NB4 (cell line): ENCODE measurements around the gene MORC1.

Source experiments
- DNase-seq: peaks from one replicate; pipeline ENCODE4 v3.0.0; 2010; ENCODE audit warnings: low read depth
- H3K4me3 ChIP-seq: one replicate; pipeline ENCODE4 v1.5.1; 2011; ENCODE audit warnings: mild to moderate bottlenecking, low read depth, low read length, moderate library complexity
- MYC ChIP-seq: IDR thresholded peaks from 2 replicates; pipeline ENCODE4 v1.6.1; 2011; ENCODE audit warnings: low read depth, low read length
- POLR2A ChIP-seq: IDR thresholded peaks from 2 replicates; pipeline ENCODE4 v1.6.1; 2011; ENCODE audit warnings: mild to moderate bottlenecking; ENCODE audit not compliant: insufficient read length; ENCODE audit errors: extremely low read depth
- TF ChIP-seq, protein P1 (sequence below): IDR thresholded peaks from one replicate; pipeline ENCODE4 v1.5.1; 2012; ENCODE audit warnings: low read depth, low read length
- TF ChIP-seq, protein P2 (sequence below): IDR thresholded peaks from 2 replicates; pipeline ENCODE4 v1.6.1; 2011; ENCODE audit warnings: low read depth, low read length

MORC1 gene

DNA sequence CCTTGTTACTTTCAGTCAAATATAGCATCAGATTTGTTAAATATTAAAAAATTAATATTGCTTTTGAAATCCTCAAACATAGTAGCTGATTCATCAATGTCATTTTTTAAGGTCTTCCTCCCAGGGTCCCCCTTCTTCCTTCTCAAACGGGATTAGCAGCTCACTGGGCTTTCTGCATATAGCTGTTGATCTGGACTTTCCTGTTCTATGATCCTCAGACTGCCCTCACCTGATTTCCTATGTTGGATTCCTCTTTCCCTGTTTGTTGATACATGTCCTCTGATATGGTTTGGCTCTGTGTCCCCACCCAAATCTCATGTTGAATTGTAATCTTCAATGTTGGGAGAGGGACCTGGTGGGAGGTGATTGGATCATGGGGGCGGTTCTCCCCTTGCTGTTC lies 170.1 kb downstream of the MORC1 start:
- no peak overlapping the region for H3K4me3 ChIP-seq
- TF ChIP-seq, protein P1, sequence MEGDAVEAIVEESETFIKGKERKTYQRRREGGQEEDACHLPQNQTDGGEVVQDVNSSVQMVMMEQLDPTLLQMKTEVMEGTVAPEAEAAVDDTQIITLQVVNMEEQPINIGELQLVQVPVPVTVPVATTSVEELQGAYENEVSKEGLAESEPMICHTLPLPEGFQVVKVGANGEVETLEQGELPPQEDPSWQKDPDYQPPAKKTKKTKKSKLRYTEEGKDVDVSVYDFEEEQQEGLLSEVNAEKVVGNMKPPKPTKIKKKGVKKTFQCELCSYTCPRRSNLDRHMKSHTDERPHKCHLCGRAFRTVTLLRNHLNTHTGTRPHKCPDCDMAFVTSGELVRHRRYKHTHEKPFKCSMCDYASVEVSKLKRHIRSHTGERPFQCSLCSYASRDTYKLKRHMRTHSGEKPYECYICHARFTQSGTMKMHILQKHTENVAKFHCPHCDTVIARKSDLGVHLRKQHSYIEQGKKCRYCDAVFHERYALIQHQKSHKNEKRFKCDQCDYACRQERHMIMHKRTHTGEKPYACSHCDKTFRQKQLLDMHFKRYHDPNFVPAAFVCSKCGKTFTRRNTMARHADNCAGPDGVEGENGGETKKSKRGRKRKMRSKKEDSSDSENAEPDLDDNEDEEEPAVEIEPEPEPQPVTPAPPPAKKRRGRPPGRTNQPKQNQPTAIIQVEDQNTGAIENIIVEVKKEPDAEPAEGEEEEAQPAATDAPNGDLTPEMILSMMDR = no peak
- TF ChIP-seq MYC = no peak
- no peak for DNase-seq

DNA sequence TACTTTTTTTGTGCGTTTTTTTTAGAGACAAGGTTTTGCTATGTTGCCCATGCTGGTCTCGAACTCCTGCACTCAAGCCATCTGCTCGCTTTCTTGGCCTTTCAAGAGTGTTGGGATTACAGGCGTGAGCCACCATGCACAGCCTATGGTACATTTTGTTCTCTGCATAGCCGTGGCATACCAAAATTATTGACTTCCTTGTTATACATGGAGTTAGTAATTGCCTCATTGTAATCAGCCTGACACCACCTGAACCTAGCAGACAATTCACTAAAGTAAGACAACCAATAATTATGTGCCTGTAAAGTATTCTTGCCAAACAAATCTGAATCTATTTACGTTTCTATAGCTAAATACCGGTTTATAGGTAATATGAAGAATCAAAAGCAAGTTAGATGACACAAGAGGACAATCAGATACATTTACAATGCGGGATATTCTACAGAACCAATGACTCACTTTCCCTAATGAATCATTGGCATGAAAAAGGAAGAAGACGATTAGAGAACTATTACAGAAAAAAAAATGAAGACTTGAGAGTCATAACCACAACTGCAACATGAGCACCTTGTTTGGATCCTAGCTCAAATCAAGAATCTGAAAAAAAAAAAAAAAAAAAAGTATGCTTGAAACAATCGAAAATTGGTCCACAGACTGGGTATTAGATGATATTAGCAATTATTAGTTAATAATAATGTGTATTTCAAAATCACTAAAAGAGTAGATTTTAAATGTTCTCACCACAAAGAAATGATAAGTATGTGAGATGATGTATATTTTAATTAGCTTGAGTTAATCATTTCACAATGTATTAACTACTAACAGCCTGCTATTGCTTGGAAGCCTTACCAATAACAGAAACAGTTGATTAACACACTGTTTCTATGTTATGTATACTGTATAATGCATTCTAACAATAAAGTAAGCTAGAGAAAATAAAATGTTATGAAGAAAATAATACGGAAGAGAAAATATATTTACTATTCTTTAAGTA lies 171.3 kb downstream of the MORC1 start:
- no peak overlapping the region for H3K4me3 ChIP-seq
- TF ChIP-seq, protein P2, sequence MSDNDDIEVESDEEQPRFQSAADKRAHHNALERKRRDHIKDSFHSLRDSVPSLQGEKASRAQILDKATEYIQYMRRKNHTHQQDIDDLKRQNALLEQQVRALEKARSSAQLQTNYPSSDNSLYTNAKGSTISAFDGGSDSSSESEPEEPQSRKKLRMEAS = no peak
- TF ChIP-seq POLR2A (no peak), MYC (no peak)
- TF ChIP-seq, protein P1 = no peak
- DNase-seq = no peak

DNA sequence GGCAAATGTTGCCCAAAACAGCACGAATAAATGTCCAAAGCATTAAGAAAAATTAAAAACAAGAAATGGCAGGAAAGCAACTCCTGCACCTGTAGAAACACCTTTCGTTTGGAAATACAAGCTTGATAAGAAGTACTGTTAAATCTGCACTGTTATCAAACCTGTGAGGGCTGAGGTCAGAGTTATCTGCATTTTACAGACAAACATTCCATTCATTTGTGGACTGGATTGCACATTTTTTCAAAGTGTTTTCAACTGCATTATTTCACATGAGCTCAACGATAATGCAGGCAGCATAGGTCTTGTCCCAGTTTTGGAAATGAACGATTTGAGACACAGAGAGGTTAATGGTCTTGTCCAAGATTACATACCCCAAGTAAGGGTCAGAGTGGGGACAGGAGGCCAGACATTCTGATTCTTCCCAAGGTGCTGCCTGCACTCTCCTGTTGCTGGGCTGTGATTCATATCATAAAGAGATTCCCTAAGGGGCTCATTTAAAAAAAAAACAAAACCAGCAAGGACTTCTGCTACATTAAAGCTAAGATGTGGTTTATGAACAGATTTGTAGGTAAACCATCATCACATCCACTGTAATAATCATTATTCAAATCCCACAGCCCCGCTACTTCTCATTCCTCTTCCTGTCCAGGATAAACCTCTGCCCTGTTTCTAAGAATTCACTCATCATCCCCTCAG lies 177.2 kb downstream of the MORC1 start:
- no peak for TF ChIP-seq POLR2A
- TF ChIP-seq, protein P2 = no peak
- TF ChIP-seq, protein P1 = no peak
- TF ChIP-seq MYC = no peak
- H3K4me3 ChIP-seq = no peak overlapping the region
- DNase-seq = no peak

DNA sequence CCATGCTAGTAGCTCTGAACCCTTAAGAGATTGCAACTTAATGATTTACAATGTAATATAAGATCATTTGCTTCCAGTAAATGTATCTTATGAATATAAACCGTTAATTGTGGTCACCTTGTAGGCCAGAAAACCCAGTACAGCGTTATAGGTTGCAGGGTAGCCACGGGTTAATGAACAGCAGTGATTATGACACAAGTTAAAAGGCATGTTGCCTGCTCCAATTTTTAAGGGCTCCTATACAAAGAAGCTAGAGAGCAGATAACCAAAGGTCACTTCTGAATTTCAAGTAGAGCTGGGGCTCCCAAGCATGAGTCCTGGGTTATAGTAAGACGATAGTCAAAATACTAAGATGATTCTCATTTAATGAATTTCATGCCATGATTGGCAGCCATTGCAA lies 177.8 kb downstream of the MORC1 start:
- no peak for DNase-seq
- TF ChIP-seq, protein P1 = no peak
- TF ChIP-seq POLR2A (no peak), MYC (no peak)
- TF ChIP-seq, protein P2 = no peak
- H3K4me3 ChIP-seq = no peak overlapping the region

DNA sequence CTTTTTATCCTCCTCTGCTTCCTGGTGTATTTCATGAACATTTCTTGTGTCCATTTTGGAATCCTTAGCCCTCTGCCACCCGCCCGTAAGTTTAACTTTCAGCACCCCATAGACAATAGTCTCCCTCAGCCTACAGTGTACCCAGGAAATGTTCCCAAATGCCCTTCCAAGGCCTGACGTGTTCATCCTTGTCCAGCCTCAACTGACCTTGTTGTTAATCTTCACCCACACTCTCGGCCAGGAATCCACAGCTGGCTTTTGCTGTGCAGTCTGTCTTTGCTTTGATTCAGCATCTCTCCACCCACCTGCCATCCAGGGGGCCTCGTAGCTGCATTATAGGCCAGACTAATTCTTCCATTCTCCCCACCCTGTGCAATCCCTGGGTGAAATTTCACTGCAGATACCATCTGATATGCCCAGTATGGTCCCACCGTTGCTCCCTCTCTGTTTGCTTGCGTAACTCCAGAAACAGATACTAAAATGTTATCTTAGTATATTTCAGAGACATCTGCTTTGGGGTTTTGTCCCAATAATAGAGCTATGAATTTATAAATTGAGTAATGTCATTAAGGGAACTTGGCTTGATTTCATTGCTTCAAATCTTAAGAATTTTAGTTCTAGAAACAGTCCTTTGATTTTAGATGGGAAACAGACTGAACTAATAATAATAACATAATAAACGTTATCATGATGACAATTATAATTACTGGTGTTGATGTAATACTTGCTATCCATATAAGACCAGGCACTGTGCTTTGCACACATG lies 180.8 kb downstream of the MORC1 start:
- no peak for DNase-seq
- no peak overlapping the region for H3K4me3 ChIP-seq
- TF ChIP-seq, protein P1 = no peak
- TF ChIP-seq MYC = no peak
- TF ChIP-seq, protein P2 = no peak
- no peak for TF ChIP-seq POLR2A
